ENCODE measurements around the gene ZNF708. TPM values are rescaled to one million over a fixed set of nuclear protein-coding genes. Genes with fewer than 3 reads are reported as not detected.
A peak's percentile ranks its signal among the peaks of the same experiment; 100 is the strongest.
"Not testable (repeated sequence)": the region's sequence is repeated elsewhere in the genome, so short reads cannot be mapped to it uniquely, and the experiment has no call there.

The ZNF708 gene
- 2.1 TPM for polyA plus RNA-seq (2012; ENCODE audit: insufficient read depth, insufficient read length, low read depth)

DNA sequence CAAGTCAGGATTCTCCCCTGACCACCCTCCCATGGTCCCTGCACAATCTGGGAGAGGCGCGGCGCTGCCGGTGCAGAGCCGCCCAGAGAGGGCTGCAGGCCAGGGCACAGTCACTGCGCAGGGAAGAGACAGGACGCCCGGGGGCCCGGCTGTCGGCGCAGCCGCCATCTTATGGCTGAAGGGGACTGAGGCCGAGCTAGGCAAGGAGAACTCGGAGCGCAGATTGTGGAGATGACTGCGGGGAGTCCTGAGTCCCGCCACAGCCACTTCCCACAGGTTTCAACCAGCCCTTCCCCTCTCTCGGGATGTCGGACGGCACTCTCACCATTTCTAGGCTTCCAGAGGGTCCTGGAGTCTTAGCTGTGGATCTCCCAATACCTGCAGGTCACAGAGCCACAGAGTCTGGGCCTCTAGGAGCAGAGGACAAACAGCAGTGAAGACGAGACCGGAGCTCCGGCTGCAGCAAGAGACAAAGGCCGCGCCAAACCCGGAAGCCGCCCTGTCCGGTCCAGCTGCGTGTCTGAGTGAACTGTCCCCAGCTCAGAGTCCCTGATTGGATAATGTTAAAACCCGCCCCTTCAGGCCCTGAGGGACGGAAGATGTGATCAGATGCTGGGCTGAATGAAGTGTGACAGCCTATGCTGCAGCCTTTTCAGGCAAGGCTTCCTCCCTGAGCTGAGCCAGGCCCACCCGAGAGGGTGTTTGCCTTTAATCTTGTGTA lies at the start of gene ZNF708:
Gene ZNF708, minus strand, starts transcription at position 526 of the 721 bp plus-strand sequence. Its CDS starts 198 bp downstream, at position 328.
- Histone ChIP-seq H3K36me3 (peaks cover 11% of the 10 kb centered on the region), H3K27me3 (no peaks in the 10 kb centered on the region), H3K4me3 (ENCODE audit: low read depth, low read length) (peak within 1 kb of the TSS; percentile 81), H3K9me3 (peaks cover 5% of the 10 kb centered on the region; the same call in 1 of the 2 replicates), H3K4me1 (no peaks in the 10 kb centered on the region)
- TF ChIP-seq, protein P1, sequence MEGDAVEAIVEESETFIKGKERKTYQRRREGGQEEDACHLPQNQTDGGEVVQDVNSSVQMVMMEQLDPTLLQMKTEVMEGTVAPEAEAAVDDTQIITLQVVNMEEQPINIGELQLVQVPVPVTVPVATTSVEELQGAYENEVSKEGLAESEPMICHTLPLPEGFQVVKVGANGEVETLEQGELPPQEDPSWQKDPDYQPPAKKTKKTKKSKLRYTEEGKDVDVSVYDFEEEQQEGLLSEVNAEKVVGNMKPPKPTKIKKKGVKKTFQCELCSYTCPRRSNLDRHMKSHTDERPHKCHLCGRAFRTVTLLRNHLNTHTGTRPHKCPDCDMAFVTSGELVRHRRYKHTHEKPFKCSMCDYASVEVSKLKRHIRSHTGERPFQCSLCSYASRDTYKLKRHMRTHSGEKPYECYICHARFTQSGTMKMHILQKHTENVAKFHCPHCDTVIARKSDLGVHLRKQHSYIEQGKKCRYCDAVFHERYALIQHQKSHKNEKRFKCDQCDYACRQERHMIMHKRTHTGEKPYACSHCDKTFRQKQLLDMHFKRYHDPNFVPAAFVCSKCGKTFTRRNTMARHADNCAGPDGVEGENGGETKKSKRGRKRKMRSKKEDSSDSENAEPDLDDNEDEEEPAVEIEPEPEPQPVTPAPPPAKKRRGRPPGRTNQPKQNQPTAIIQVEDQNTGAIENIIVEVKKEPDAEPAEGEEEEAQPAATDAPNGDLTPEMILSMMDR (IDR thresholded peaks at IDR 0.05; ENCODE audit: low read depth, low read length), result no peak
- DNase-seq, result peak; percentile 91

DNA sequence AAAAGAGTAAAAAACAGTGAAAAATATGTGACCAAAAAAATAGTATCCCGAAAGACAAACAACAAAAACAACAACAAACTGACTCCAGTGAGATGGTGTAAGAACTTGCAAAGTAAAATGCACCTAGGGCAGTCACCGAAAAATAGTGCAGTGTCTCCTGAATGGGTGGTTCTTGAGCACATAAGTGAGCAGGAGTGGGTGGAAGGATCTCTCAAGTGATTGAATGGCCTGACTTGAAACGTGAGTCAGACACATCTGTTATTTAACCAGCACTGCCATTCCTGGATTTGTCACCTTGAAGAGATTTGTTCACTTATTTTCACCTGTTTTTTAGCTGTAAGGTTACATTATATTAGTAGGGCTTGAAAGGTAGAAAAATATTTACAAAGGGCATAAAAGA lies 33.1 kb upstream of the ZNF708 start:
- Histone ChIP-seq H3K36me3 (peaks cover 43% of the 10 kb centered on the region), H3K4me3 (ENCODE audit: low read depth, low read length) (no peak overlapping the region), H3K4me1 (no peaks in the 10 kb centered on the region), H3K9me3 (peaks cover 4% of the 10 kb centered on the region; the same call in 1 of the 2 replicates), H3K27me3 (no peaks in the 10 kb centered on the region)
- DNase-seq, result no peak
- TF ChIP-seq, protein P1 (IDR thresholded peaks at IDR 0.05; ENCODE audit: low read depth, low read length), result no peak

DNA sequence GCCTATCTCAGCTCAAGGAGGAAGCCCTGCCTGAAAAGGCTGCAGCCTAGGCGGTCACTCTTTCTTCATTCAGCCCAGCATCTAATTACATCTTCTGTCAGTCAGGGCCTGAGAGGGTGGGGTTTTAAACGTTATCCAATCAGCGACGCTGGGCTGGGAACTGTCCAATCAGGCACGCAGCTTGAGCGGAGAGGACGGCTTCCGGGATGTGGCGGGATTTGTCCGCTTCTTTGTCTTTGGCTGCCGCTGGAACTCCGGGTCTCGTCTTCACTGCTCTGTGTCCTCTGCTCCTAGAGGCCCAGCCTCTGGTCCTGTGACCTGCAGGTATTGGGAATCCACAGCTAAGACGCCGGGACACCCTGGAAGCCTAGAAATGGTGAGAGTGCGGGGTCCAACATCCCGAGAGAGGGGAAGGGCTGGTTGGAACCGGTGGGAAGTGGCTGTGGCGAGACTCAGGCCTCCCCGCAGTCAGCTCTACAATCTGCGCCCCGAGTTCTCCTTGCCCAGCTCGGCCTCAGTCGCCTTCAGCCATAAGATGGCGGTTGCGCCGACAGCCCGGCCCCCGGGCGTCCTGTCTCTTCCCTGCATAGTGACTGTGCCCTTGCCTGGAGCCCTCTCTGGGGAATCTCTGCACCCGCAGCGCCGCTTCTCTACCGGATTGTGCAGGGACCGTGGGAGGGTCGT lies 29.7 kb upstream of the ZNF708 start, which contains the start of gene ZNF738:
Gene ZNF738, plus strand, starts transcription at position 233 of the 684 bp plus-strand sequence. Its CDS starts 141 bp downstream, at position 374.
- H3K36me3 ChIP-seq, result peaks cover 28% of the 10 kb centered on the region
- peaks cover 4% of the 10 kb centered on the region; the same call in 1 of the 2 replicates for H3K9me3 ChIP-seq

DNA sequence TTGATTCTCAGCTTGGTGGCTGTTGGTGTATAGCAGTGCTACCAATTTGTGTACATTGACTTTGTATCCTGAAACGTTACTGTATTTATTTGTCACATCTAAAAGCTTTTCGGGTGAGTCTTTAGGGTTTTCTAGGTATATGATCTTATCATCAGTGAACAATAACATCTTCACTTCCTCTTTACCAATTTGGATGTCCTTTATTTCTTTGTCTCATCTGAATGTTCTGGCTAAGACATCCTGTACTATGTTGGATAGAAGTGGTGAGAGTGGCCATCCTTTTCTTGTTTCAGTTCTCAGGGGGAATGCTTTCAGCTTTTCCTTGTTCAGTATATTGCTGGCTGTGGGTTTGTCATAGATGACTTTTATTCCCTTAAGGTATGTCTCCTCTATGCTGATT lies 23.6 kb upstream of the ZNF708 start:
- Histone ChIP-seq H3K4me3 (ENCODE audit: low read depth, low read length) (no peak overlapping the region), H3K9me3 (0 out of 2 replicates have a peak, but pooled peaks cover 2% of the 10 kb centered on the region), H3K27me3 (no peaks in the 10 kb centered on the region), H3K36me3 (no peaks in the 10 kb centered on the region), H3K4me1 (no peaks in the 10 kb centered on the region)
- TF ChIP-seq, protein P1 (IDR thresholded peaks at IDR 0.05; ENCODE audit: low read depth, low read length), result no peak
- no peak for DNase-seq

More for the DNA sequence above, 29.7 kb upstream of the ZNF708 start, which contains the start of gene ZNF738:
- Histone ChIP-seq H3K4me3 (ENCODE audit: low read depth, low read length) (peak within 1 kb of the TSS; percentile 94), H3K4me1 (no peaks in the 10 kb centered on the region), H3K27me3 (no peaks in the 10 kb centered on the region)
- TF ChIP-seq, protein P1 (IDR thresholded peaks at IDR 0.05; ENCODE audit: low read depth, low read length), result no peak
- peak; percentile 93 for DNase-seq

DNA sequence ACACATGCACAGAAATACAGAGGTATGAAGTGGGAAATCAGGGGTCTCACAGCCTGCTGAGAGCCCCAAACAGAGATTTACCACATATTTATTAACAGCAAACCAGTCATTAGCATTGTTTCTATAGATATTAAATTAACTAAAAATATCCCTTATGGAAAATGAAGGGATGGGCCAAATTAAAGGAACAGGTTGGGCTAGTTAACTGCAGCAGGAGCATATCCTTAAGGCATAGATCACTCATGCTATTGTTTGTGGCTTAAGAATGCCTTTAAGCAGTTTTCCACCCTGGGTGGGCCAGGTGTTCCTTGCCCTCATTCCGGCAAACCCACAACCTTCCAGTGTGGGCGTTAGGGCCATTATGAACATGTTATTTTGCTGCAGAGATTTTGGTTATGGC lies 15.6 kb upstream of the ZNF708 start:
- not testable (repeated sequence) for H3K4me1 ChIP-seq; DNase-seq; H3K4me3 ChIP-seq (ENCODE audit: low read depth, low read length); H3K27me3 ChIP-seq; H3K9me3 ChIP-seq; H3K36me3 ChIP-seq

DNA sequence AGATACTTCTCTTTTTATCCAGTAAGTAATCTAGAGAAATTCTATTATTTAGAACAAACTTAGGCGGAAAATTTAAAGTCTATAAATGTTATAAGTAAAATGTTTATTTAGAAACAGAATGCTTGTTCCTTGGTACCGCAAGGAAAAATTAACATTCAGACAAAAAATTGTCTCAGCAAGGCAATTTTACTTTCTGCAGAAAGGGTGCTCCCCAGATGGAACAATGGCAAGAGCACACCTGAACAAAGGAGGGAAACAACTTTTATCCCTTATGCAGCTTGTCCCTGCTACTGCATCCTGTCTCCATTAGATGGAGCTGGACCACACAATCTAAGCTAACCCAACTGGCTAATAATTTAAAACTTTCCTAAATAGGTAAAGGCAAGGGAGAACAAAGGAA lies 6.5 kb upstream of the ZNF708 start:
- H3K4me3 ChIP-seq (ENCODE audit: low read depth, low read length), result no peak overlapping the region
- H3K27me3 ChIP-seq, result no peaks in the 10 kb centered on the region
- no peaks in the 10 kb centered on the region for H3K36me3 ChIP-seq
- H3K4me1 ChIP-seq, result no peaks in the 10 kb centered on the region
- H3K9me3 ChIP-seq, result peaks cover 4% of the 10 kb centered on the region; the same call in 1 of the 2 replicates
- TF ChIP-seq, protein P1 (IDR thresholded peaks at IDR 0.05; ENCODE audit: low read depth, low read length), result peak; percentile 24; the same call in 1 of the 2 replicates
- DNase-seq, result no peak
